ENCODE data around the gene MITF.
"Not testable (repeated sequence)": the region's sequence is repeated elsewhere in the genome, so short reads cannot be mapped to it uniquely, and the experiment has no call there.

The MITF gene

GRCh38 chr3:69879051-69879450 is 139.8 kb downstream of the MITF start:
- no peak for DNase-seq

GRCh38 chr3:69880069-69880640 is 140.9 kb downstream of the MITF start:
- no peak for DNase-seq

GRCh38 chr3:69881051-69881450 is 141.8 kb downstream of the MITF start:
- DNase-seq = no peak

GRCh38 chr3:69881756-69882428 is 142.6 kb downstream of the MITF start:
- no peak for DNase-seq

GRCh38 chr3:69882560-69882959 is 143.3 kb downstream of the MITF start:
- no peak for DNase-seq

- no peak for DNase-seq
Measured at GRCh38 chr3:69888040-69888942, 149.0 kb downstream of the MITF start.

- no peak for DNase-seq
Measured at GRCh38 chr3:69888943-69889315, 149.7 kb downstream of the MITF start.

GRCh38 chr3:69890084-69890483 is 150.8 kb downstream of the MITF start:
- DNase-seq = no peak

- DNase-seq = no peak
Measured at GRCh38 chr3:69890691-69891090, 151.4 kb downstream of the MITF start.

- DNase-seq = no peak
Measured at GRCh38 chr3:69892706-69893105, 153.4 kb downstream of the MITF start.

GRCh38 chr3:69893274-69893673 is 154.0 kb downstream of the MITF start:
- no peak for DNase-seq

- no peak for DNase-seq
Measured at GRCh38 chr3:69896095-69896494, 156.8 kb downstream of the MITF start.

- no peak for DNase-seq
Measured at GRCh38 chr3:69900331-69900730, 161.1 kb downstream of the MITF start.

- DNase-seq = no peak
Measured at GRCh38 chr3:69901802-69902201, 162.5 kb downstream of the MITF start.

GRCh38 chr3:69902386-69902785 is 163.1 kb downstream of the MITF start:
- DNase-seq = no peak

- DNase-seq = no peak
Measured at GRCh38 chr3:69906351-69906966, 167.2 kb downstream of the MITF start.

- no peak for DNase-seq
Measured at GRCh38 chr3:69907554-69907953, 168.3 kb downstream of the MITF start.

GRCh38 chr3:69909859-69910258 is 170.6 kb downstream of the MITF start:
- DNase-seq = not testable (repeated sequence)

GRCh38 chr3:69913422-69913821 is 174.2 kb downstream of the MITF start:
- no peak for DNase-seq

GRCh38 chr3:69914395-69914794 is 175.1 kb downstream of the MITF start:
- DNase-seq = no peak

GRCh38 chr3:69915726-69916125 is 176.5 kb downstream of the MITF start:
- no peak for DNase-seq

- not testable (repeated sequence) for DNase-seq
Measured at GRCh38 chr3:69920009-69920408, 180.7 kb downstream of the MITF start.

- no peak for DNase-seq
Measured at GRCh38 chr3:69921651-69922050, 182.4 kb downstream of the MITF start.

All from NCI-H774 (cell line).